ENCODE data around the gene POLN. TPM values are rescaled to one million over a fixed set of nuclear protein-coding genes. Genes with fewer than 3 reads are reported as not detected.
A peak's percentile ranks its signal among the peaks of the same experiment; 100 is the strongest.
"Not testable (repeated sequence)": the region's sequence is repeated elsewhere in the genome, so short reads cannot be mapped to it uniquely, and the experiment has no call there.

Gene POLN
- polyA plus RNA-seq, 4 donors: 2.3 to 6.7 (median 3.3) TPM

DNA sequence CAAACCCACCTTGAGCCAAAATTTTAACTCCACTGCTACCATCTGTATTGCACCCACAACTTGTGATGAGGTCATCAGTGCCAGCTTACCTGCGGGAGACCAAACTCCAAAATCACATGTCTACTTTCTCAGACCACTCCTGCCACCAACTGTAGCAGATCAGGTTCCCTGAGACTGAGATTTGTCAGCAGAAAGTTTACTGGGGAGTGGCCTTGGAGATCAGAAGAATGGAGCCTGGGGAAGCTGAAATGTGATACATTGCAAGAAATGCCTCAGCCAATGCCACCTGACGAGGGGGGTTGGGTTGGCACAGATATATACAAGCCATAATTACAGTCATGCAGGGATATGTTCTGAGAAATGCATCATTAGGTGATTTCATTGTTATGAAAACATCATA is 19.1 kb downstream of the POLN start:
- DNase-seq (ENCODE audit: low read depth in 4 of 4, low spot score in 3 of 4): no peak

DNA sequence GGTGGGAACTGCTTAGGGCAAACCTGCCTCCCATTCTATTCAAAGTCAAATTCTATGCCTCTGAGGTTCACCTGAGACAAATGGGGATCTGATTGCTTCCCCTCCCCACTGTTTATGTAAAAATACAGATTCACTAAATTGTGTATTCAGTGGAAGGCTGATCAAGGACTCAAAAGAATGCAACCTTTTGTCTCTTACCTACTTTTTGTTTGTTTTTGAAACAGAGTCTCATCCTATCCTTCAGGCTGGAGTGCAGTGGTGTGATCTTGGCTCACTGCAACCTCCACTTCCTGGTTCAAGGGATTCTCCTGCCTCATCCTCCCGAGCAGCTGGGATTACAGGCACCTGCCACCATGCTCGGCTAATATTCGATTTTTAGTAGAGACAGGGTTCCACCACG is 20.5 kb downstream of the POLN start:
- DNase-seq (ENCODE audit: low read depth in 4 of 4, low spot score in 3 of 4): not testable (repeated sequence)

GRCh38 chr4:2220016-2220630 is 21.8 kb downstream of the POLN start:
- peak; percentile 36 to 49 (median 42) for DNase-seq (ENCODE audit: low read depth in 4 of 4, low spot score in 3 of 4)

DNA sequence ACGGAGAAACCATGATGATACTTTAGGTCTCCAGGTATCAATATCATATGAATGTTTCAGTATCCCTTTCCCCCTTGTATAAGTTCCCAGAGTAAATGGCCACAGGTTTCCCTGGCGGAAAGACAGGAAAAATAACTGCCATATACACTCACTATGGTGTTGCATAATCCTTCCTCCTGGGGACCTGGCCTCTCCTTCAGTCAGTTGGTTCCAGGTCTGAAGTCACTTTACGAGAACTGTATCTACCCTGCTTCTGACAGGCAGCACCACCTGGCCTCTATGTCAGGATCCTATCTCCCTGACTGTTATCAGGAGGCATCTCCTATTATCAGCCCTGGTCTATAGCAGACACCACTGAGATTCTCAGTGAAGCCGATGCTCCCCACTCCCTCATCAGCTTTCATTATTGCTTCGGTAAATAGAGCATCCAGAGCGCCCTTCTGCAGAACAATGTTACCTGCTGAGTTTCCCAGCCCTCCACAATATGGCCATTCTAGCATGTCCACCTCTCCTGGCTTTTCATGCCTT is 22.6 kb downstream of the POLN start:
- DNase-seq (ENCODE audit: low read depth in 4 of 4, low spot score in 3 of 4): no peak

DNA sequence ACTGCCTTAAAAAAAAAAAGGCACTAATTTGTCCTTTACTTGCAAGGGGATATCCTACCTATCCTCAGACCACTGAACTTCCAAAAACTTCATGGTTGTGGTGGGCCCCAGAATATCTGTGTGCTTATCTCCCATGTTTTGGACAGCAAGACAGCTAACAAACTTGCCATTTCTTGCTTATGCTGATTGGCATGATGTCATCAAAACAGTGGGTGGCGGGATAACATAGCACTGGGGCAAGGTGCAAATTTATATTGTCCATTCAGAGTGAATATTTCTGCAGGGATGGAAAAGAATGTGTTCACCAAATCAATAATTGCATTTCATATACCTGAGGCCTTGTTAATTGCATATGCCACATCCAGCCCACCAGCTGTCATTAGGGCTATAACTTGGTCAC is 23.5 kb downstream of the POLN start:
- no peak for DNase-seq (ENCODE audit: low read depth in 4 of 4, low spot score in 3 of 4)

DNA sequence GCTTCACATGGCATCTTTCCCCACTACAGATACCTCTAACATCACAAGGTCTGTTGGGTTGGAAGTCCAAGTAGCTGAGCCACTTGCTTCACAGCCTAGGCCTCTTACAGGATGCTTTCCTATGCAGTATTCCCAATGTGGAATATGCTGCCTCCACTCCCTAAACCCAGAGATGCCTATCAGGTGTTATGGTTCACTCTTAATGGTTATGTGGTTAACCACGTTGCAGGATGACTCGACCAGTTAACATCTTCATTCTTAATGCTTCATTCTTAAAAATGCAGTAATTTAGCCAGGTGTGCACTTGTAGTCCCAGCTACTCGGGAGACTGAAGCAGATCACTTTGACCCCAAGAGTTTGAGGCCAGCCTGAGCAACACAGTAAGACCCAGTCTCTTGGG is 24.2 kb downstream of the POLN start:
- DNase-seq (ENCODE audit: low read depth in 4 of 4, low spot score in 3 of 4): no peak

DNA sequence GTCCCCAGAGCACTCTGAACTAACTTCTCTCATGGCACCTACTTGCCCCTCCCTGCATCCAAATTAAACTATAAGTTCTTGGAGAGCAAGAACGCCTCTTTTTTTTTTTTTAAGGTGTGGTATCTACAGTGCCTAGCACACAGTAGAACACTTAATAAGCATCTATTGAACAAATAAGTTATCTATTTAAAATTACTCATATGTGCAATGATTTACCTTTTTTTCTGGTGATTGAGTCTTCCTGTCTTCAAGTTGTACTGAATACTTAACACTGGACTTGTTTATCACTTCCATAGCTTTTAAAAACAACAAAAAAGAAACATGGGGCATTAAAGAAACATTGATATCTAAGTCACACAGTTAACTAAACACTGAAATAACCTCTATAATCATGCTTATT is 29.1 kb downstream of the POLN start:
- no peak for DNase-seq (ENCODE audit: low read depth in 4 of 4, low spot score in 3 of 4)

DNA sequence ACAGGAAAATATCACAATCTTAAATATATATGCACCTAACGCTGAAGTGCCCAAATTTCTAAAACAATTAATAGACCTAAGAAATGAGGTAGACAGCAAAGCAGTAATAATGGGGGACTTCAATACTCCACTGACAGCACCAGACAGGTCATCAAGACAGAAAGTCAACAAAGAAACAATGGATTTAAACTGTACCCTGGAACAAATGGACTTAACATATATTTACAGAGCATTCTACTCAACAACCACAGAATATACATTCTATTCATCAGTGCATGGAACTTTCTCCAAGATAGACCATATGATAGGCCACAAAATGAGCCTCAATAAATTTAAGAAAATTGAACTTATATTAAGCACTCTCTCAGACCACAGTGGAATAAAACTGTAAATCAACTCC is 39.1 kb downstream of the POLN start:
- DNase-seq (ENCODE audit: low read depth in 4 of 4, low spot score in 3 of 4): not testable (repeated sequence)

DNA sequence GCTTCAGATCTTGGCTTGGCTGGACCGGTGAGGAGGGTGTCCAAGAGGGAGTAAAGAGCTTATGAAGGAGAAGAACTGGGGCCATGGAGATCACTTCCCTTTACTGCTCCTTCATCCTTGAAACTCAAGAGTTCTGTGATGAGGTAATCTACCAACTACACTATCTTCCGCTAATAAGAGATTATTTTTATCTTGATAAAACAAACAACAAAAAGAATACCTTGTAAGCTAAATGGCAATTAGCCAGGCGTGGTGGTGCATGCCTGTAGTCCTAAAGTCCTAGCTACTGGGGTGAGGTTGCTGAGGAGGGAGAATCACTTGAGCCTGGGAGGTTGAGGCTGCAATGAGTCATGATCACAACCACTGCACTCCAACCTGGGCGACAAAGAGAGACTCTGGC is 47.4 kb downstream of the POLN start:
- DNase-seq (ENCODE audit: low read depth in 4 of 4, low spot score in 3 of 4): no peak

DNA sequence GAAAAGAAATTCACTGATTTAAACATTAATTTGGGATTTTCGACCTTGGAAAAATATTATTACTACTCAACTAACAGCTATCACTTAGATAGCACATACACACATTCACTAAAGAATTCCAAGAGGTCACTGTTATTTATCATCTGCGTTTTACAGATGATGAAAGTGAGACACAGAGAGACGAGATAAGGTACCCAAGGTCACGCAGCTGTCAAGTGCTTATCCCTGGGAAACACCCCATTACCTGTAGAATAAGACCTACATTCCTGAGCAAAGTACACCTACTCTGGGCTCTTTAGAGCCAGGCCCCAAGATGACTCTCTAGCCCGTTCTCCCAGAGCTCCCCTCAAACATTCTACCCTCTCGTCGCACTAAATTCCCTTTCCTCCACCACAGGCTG is 48.6 kb downstream of the POLN start:
- no peak for DNase-seq (ENCODE audit: low read depth in 4 of 4, low spot score in 3 of 4)

DNA sequence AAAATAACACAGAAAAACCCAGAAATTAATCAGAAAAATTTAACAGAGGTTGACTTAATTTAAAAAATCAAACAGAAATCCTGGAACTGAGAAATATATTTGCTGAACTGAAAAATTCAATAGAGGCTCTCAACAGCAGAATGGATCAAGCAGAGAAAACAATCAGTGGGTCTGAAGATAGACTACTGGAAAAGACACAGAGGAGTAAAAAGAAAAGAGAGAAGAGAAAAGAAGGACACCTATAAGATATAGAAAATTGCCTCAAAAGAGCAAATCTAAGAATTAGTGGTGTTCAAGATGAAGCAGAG is 55.1 kb downstream of the POLN start:
- DNase-seq (ENCODE audit: low read depth in 4 of 4, low spot score in 3 of 4): no peak

GRCh38 chr4:2186133-2186864 is 55.6 kb downstream of the POLN start:
- peak in 2 of 4 donors; percentile 6 to 12 for DNase-seq (ENCODE audit: low read depth in 4 of 4, low spot score in 3 of 4)

DNA sequence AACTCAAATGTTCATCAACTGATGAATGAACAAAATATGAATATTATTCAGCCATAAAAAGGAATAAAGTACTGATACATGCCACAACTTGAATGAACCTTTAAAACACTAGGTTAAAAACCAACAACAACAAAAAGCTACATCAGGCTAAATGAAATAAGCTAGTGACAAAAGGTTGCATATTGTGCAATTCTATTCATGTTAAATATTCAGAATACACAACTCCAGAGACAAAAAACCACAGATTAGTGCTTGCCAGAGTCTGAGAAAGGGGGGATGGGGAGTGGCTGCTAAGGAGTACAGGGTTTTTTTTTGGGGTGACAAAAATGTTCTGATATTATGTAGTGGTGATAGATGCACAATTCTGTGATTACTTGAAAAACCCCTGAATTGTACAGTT is 58.5 kb downstream of the POLN start:
- no peak for DNase-seq (ENCODE audit: low read depth in 4 of 4, low spot score in 3 of 4)

DNA sequence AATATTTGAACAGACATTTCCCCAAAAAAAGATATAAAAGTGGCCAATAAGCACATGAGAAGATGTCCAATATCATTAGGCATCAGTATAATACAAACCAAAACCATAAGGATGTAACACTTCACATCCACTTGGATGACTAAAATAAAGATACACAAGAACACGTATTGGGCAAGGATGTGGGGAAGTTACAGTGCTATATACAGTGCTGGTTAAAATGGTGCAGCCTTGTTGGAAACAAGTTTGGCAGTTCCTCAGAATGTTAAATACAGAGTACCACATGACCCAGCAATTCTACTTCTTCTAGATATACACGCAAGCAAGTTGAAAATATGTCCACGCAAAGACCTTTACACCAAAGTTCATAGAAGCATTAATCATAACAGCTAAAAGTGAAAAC is 58.9 kb downstream of the POLN start:
- DNase-seq (ENCODE audit: low read depth in 4 of 4, low spot score in 3 of 4): no peak

GRCh38 chr4:2180410-2180809 is 61.5 kb downstream of the POLN start:
- no peak for DNase-seq (ENCODE audit: low read depth in 4 of 4, low spot score in 3 of 4)

DNA sequence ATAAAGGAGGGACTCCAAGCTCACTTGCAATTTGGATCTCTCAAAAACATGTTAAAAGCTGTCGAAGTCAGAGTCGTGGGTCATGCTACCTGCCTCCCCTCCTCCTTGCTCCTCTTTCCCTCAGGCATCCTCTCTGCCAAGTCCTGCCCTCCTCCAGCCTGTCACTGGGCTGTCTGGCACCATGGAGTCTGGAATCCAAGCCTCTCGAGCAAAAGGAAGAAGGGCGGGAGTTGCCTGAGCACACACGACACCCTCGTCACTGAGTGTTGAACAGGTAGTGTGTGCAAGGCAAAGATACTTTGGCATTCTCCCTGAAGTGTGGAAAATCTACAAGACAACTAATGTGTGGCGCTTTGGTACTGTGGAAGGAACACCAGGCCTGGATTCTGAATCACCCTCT is 62.2 kb downstream of the POLN start:
- no peak for DNase-seq (ENCODE audit: low read depth in 4 of 4, low spot score in 3 of 4)

DNA sequence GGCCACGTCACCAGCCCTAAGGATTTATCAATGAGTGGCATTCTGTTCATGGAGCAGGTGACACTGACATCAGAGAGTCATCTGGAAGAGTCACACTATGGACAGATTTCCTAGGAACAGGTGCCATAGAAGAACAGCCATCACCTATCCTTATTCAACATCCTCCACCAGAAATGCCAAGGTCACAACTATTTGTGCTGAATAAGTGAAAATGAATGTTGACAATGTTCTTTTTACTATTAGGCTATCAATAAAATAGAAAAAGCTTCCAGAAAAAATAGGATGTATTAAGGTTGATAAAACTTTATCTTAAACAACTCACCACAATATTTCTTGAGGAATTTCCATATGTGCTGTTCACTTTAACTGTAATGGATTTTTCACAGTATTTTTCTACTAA is 62.9 kb downstream of the POLN start:
- no peak for DNase-seq (ENCODE audit: low read depth in 4 of 4, low spot score in 3 of 4)

- no peak for DNase-seq (ENCODE audit: low read depth in 4 of 4, low spot score in 3 of 4)
These were observed 64.4 kb downstream of the POLN start for GRCh38 chr4:2177443-2178093.

DNA sequence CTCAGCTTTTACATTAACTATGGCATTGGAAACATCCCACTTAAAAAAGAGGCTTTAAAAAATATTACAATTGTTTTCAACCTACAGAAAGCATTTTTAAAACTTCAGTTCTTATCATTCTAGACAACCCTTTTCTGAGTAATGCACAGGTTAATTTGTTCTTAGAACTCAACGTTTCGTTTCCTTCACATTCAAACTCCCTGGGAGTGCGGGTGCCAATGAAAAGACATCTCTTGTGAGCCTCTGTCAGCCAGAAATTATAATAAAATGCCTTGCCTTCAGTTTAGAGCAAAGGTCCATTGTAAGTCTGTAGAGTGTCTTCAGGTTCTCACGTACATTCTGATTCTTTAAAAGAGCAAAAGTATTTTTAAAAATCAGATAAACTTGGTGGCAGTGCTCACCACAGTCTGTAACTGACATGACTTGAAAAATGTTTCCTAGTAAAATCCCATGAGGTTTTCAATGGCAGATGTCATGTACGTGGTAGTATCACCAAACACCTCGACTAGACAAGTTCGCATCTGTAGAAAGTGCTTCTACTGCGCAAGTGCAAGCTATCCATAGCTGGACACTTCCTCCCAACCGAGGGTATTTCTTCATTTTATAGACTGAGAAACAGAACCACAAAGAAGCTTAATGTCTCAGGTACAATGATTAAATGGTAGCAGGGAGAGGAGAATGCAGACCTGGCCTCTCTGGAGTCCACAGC is 65.8 kb downstream of the POLN start:
- no peak for DNase-seq (ENCODE audit: low read depth in 4 of 4, low spot score in 3 of 4)

DNA sequence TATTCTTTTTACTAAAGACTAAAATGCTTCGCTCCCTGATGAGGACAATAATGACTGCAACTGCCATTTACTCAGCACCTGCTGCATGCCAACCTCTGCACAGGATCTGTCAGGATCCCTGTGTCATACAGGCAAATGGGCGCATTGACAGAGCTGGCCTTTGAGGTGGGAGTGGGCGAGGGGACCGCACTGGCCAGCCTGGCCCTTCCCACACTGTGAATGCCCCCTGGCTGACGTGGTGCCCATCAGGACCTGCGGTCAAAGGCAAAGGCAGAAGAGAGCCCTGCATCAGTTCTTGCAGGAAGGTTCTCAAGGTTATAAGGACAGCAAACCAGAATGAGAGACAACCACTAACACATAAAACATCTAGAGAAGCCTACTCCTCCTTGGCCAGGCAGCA is 67.9 kb downstream of the POLN start:
- no peak for DNase-seq (ENCODE audit: low read depth in 4 of 4, low spot score in 3 of 4)

GRCh38 chr4:2172627-2173231 is 69.2 kb downstream of the POLN start:
- DNase-seq (ENCODE audit: low read depth in 4 of 4, low spot score in 3 of 4): no peak
